HFFc6 (cell line): Measurements from ENCODE around the gene NLRP10. TPM values are rescaled to one million over a fixed set of nuclear protein-coding genes. Genes with fewer than 3 reads are reported as not detected.

Experiments used
- DNase-seq: peaks from one replicate; pipeline ENCODE4 v3.0.0-alpha.2; 2018
- H3K27ac Mint-ChIP-seq: 2 replicates; pipeline ENCODE4 v1.8.0; 2020; ENCODE audit warnings: mild to moderate bottlenecking, mixed read lengths
- H3K27me3 Mint-ChIP-seq: 2 replicates; pipeline ENCODE4 v1.8.0; 2021; ENCODE audit warnings: mild to moderate bottlenecking, moderate library complexity, mixed read lengths; ENCODE audit not compliant: insufficient read depth
- H3K36me3 Mint-ChIP-seq: 2 replicates; pipeline ENCODE4 v1.8.0; 2021; ENCODE audit warnings: low read depth, mixed read lengths
- H3K4me1 Mint-ChIP-seq: 2 replicates; pipeline ENCODE4 v1.8.0; 2020; ENCODE audit warnings: low read depth, mixed read lengths
- H3K4me3 Mint-ChIP-seq: 2 replicates; pipeline ENCODE4 v1.8.0; 2020; ENCODE audit warnings: mild to moderate bottlenecking, moderate library complexity, mixed read lengths
- H3K9me3 Mint-ChIP-seq: 2 replicates; pipeline ENCODE4 v1.8.0; 2020; ENCODE audit warnings: mild to moderate bottlenecking, mixed read lengths
- total RNA-seq, 6 experiments: library from RNA; stranded (reverse); fragmentation: NEBNext Ultra II Directional; extraction: Animal tissue kit (Norgen Biotek cat#: 25700); gene quantifications; 2 replicates in 1 of 6; 3 replicates in 5 of 6; pipeline ENCODE4 v1.2.3, GENCODE V29; 2021
- TF ChIP-seq, protein P1 (sequence below): fragments of 200-600 bp; sonication (generic); IDR thresholded peaks from 2 replicates; pipeline ENCODE4 v1.5.0; 2021; ENCODE audit warnings: antibody characterized with exemption, mild to moderate bottlenecking

NLRP10 gene
- total RNA-seq, 6 experiments from 2014 or later, result 5.9 to 23.8 (median 7.5) TPM

GRCh38 chr11:7941608-7942007 is 23.6 kb downstream of the NLRP10 start, which contains the start of gene OR10A3:
Gene OR10A3, minus strand, starts transcription at chr11:7941708. Its CDS starts 2,188 bp downstream, at chr11:7939520.
- H3K4me1 Mint-ChIP-seq, result no peaks in the 10 kb centered on the region
- H3K27me3 Mint-ChIP-seq, result no peaks in the 10 kb centered on the region; the same call in 1 of the 2 replicates
- H3K9me3 Mint-ChIP-seq, result peaks cover 21% of the 10 kb centered on the region
- no peak for DNase-seq
- H3K27ac Mint-ChIP-seq, result no peak within 1 kb of the TSS
- peaks cover 19% of the 10 kb centered on the region for H3K36me3 Mint-ChIP-seq
- TF ChIP-seq, protein P1, sequence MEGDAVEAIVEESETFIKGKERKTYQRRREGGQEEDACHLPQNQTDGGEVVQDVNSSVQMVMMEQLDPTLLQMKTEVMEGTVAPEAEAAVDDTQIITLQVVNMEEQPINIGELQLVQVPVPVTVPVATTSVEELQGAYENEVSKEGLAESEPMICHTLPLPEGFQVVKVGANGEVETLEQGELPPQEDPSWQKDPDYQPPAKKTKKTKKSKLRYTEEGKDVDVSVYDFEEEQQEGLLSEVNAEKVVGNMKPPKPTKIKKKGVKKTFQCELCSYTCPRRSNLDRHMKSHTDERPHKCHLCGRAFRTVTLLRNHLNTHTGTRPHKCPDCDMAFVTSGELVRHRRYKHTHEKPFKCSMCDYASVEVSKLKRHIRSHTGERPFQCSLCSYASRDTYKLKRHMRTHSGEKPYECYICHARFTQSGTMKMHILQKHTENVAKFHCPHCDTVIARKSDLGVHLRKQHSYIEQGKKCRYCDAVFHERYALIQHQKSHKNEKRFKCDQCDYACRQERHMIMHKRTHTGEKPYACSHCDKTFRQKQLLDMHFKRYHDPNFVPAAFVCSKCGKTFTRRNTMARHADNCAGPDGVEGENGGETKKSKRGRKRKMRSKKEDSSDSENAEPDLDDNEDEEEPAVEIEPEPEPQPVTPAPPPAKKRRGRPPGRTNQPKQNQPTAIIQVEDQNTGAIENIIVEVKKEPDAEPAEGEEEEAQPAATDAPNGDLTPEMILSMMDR, result no peak
- no peak within 1 kb of the TSS for H3K4me3 Mint-ChIP-seq

DNA sequence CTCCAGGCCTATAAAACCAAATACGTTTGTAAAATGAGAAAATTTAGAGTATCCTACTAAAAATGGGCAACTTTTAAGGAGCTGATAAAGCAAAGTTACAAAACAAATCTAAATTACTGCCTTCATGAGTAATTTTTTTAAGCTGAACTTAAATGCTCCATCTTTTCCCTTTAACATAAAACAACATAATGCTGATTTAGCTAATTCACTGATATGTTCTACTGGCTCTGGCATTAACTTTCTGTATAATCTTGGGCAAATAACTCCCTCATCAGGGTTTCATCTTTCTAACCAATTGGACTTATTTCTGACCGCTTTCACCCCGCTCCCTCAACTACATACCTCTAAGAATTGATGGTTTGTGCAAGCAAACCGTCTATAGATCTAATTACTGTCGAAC is 24.1 kb downstream of the NLRP10 start:
- Mint-ChIP-seq H3K4me1 (no peaks in the 10 kb centered on the region), H3K4me3 (no peak overlapping the region), H3K9me3 (peaks cover 21% of the 10 kb centered on the region), H3K36me3 (peaks cover 19% of the 10 kb centered on the region), H3K27me3 (no peaks in the 10 kb centered on the region; the same call in 1 of the 2 replicates), H3K27ac (no peak overlapping the region)
- DNase-seq, result no peak
- TF ChIP-seq, protein P1, result no peak

GRCh38 chr11:7936615-7937014 is 28.6 kb downstream of the NLRP10 start:
- H3K27ac Mint-ChIP-seq, result no peak overlapping the region
- TF ChIP-seq, protein P1, result no peak
- peaks cover 4% of the 10 kb centered on the region; the same call in 1 of the 2 replicates for H3K9me3 Mint-ChIP-seq
- no peaks in the 10 kb centered on the region for H3K36me3 Mint-ChIP-seq
- H3K4me3 Mint-ChIP-seq, result no peak overlapping the region
- H3K27me3 Mint-ChIP-seq, result peaks cover 5% of the 10 kb centered on the region
- no peak for DNase-seq
- H3K4me1 Mint-ChIP-seq, result no peaks in the 10 kb centered on the region

GRCh38 chr11:7931168-7931567 is 34.1 kb downstream of the NLRP10 start, which contains the start of gene OR10A6:
Gene OR10A6, minus strand, starts transcription at chr11:7931268. Its CDS starts 2,606 bp downstream, at chr11:7928662.
- no peak within 1 kb of the TSS for H3K4me3 Mint-ChIP-seq
- H3K27me3 Mint-ChIP-seq, result peaks cover 5% of the 10 kb centered on the region
- no peaks in the 10 kb centered on the region for H3K4me1 Mint-ChIP-seq
- H3K9me3 Mint-ChIP-seq, result peaks cover 4% of the 10 kb centered on the region; the same call in 1 of the 2 replicates
- TF ChIP-seq, protein P1, result no peak
- H3K27ac Mint-ChIP-seq, result no peak within 1 kb of the TSS
- H3K36me3 Mint-ChIP-seq, result peaks cover 2% of the 10 kb centered on the region; the same call in 1 of the 2 replicates
- DNase-seq, result no peak

- Mint-ChIP-seq H3K4me1 (peaks cover 5% of the 10 kb centered on the region; the same call in 1 of the 2 replicates), H3K36me3 (peaks cover 6% of the 10 kb centered on the region; the same call in 1 of the 2 replicates), H3K4me3 (no peak overlapping the region), H3K27me3 (no peaks in the 10 kb centered on the region; the same call in none of the 2 replicates), H3K27ac (no peak overlapping the region), H3K9me3 (no peaks in the 10 kb centered on the region)
- TF ChIP-seq, protein P1, result no peak
- no peak for DNase-seq
Measured at GRCh38 chr11:7927635-7928034, 37.6 kb downstream of the NLRP10 start.
